Skin epidermis (tissue), 12 donors: ENCODE data around the gene CDV3.
A peak's percentile ranks its signal among the peaks of the same experiment; 100 is the strongest.

Experiments used
- H3K27ac ChIP-seq, 21 experiments: fragments of 200-600 bp; sonication (generic) in 11 of 21; one replicate each; pipeline ENCODE4 v1.5.0; 2020; ENCODE audit warnings: mild to moderate bottlenecking in 3 of 21, inconsistent platforms in 2 of 21, moderate library complexity in 2 of 21
- H3K4me3 ChIP-seq, 7 experiments: fragments of 200-600 bp; sonication (generic) in 2 of 7; one replicate each; pipeline ENCODE4 v1.5.0; 2020; ENCODE audit warnings: inconsistent platforms in 2 of 7, mild to moderate bottlenecking in 2 of 7, moderate library complexity in 1 of 7

The CDV3 gene

DNA sequence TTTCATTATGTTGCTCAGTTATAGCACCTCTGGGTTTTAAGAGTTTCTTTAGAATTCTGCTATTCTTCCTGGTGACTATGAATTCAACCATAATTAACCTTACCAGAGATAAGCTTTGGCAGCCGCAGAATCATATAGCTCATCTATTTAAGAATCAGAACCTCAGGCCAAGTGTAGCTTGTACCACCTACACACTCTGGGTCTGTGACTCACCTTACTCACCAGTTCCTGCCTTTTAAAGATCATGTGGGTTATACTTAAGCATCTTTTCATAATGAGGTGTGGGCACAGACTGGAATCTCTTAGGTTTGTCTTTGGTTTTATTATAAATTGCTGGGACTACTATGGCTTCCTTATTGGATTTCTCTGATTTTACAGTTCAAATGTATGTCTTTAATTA, 21.9 kb downstream of the CDV3 start:
- Histone ChIP-seq H3K27ac (peak overlapping the region in 1 of 21 experiments; percentile 29), H3K4me3 (no peak overlapping the region)

DNA sequence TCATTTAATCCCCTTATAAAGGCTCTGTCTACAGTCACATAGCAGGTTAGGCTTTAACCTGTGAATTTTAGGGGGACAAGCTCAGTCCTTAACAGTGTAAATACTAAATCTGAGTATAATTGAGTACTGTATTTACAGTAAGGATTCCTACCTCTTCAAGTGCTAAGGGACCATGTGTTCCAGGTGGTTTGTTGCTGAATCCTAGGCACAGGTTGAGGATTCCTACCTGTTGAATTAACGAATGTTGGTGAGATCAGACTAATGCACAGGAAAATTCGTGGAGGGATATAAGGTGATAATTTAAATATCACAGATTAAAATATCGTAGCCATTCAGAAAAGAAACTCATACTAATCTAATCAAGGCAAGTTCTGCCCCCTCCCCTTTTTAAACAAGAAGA, 24.9 kb downstream of the CDV3 start:
- Histone ChIP-seq H3K27ac (no peak overlapping the region), H3K4me3 (no peak overlapping the region)

GRCh38 chr3:133599280-133599679, 25.8 kb downstream of the CDV3 start:
- Histone ChIP-seq H3K27ac (no peak overlapping the region), H3K4me3 (no peak overlapping the region)

DNA sequence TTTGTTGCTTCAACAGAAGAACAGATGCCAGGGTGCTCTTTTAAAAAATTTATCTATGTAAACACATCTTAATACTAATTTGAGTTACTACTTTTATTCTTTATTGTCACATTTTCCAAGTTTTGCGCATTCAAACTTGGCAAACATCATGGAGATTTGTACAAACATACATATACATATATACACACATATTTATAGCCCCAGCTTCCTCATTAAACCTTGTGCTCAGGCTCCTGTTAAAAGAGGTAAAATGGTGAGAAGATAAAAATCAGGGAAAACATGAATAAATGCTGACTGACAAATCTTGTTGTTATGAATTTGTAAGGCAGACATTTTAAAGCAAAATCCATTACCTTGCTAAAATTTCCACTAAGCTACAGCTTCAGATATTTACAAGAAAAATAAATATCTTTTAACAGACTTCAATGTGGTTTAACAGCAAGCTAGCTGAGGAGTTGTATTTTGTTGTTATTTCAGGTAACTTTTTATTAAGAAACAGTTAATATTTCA, 27.1 kb downstream of the CDV3 start:
- Histone ChIP-seq H3K4me3 (no peak overlapping the region), H3K27ac (no peak overlapping the region)

GRCh38 chr3:133606342-133606741, 32.9 kb downstream of the CDV3 start:
- Histone ChIP-seq H3K4me3 (no peak overlapping the region), H3K27ac (no peak overlapping the region)

- Histone ChIP-seq H3K4me3 (no peak overlapping the region), H3K27ac (no peak overlapping the region)
Measured at GRCh38 chr3:133606902-133607301, 33.4 kb downstream of the CDV3 start.

GRCh38 chr3:133607816-133608215, 34.3 kb downstream of the CDV3 start:
- Histone ChIP-seq H3K4me3 (no peak overlapping the region), H3K27ac (no peak overlapping the region)

DNA sequence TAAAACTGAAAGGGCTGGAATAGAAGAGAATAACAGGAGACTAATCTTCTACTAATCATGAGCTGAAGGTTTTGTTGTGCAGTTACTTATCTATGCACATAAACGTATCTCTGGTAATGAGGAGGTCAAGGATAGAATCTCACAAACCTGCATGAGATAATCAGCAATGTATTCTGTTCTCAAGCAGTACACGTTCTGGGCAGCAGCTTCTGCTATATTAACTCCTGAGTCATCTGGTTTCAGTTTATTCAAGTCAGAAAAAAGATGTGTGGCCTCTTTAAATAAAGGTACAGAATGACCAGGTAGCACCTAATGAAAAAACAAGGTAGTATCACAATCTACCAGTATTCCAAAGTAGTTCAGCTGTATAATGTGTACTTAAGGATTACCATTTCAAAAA, 34.9 kb downstream of the CDV3 start:
- H3K4me3 ChIP-seq: no peak overlapping the region
- no peak overlapping the region for H3K27ac ChIP-seq

- H3K27ac ChIP-seq: no peak overlapping the region
- no peak overlapping the region for H3K4me3 ChIP-seq
Measured at GRCh38 chr3:133610031-133610430, 36.5 kb downstream of the CDV3 start.

DNA sequence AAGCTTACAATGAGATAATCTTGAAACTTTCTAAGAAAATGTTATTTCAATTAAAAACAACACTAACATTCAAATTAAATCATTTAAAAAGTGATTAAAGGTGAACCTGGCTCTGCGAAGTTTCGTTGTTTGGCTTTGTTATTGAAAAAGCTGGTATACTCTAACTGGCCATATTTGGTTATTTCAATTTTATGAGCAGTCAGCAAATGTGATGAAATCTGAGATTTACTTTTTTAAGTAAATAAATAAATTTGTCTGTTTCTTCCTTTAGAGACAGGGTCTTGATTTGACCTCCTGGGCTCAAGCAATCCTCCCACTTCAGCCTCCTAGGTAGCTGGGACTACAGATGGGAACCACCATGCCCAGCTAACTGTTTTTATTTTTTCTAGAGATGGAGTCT, 38.0 kb downstream of the CDV3 start:
- Histone ChIP-seq H3K27ac (no peak overlapping the region), H3K4me3 (no peak overlapping the region)

DNA sequence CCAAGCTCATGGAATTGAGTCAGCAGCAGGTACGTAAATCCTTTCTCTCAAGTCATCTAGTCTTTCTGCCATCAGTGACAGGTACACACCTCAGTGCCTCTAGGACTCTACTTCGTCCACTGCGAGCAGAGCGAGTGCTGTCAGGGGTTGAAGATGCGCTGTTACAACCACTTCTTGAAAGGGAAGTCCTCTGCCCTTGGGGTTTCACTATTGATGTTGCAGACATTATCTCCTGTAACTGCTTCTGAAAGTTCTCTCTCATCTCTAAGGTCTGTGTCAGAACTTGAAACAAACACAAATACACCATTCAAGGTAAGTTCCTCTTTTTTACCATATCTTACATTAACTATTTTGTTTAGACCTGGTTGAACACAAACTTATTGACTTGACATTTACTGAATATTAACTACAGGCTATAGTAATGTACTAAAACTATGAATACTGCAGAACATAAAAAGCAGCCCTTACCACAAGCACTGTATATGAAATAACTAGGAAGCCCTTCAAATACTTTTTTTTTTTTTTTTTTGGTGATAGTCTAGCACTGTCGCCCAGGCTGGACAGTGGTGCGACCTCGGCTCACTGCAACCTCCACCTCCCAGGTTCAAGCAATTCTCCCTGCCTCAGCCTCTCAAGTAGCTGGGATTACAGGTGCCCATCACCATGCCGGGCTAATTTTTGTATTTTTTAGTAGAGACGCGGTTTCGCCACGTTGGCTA, 46.7 kb downstream of the CDV3 start:
- Histone ChIP-seq H3K27ac (no peak overlapping the region), H3K4me3 (no peak overlapping the region)

DNA sequence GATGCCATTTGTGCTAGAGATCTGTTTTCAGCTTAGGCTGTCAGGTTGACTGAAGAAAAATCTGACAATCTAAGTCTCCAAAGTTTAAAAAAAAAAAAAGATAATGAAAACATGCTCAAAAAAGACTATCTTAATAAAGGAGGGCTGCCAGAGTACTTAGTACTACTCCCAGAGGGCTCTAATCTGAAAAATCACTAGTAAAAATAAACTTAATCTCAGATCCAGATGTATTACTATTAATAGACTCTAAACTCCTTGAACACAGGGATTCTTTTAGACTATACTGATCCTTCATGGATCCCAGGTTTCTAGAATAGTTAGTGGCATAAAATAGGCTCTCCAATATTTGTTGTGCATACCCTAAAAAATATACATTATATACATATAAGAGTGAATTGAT, 54.3 kb downstream of the CDV3 start:
- H3K27ac ChIP-seq: no peak overlapping the region

DNA sequence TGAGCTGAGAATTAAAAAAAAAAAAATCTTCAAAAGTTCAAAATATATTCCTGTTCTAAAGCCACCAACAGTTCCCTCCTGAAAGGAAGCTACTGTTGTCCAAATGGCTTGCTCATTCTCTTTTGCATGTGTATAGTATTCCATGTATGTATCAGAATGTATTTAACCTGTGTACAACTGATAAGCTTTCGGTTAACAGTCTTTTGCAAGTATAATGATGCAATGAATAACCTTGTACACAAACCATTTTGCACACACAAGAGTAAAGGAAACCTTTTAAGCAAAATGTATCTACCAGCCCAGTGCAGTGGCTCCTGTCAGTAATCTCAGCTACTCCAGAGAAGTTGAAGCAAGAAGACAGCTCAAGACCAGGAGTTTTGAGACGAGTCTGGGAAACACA, 55.7 kb downstream of the CDV3 start:
- Histone ChIP-seq H3K4me3 (no peak overlapping the region), H3K27ac (no peak overlapping the region)

More for the DNA sequence above, 54.3 kb downstream of the CDV3 start:
- H3K4me3 ChIP-seq: no peak overlapping the region

GRCh38 chr3:133633439-133633838, 60.0 kb downstream of the CDV3 start:
- H3K27ac ChIP-seq: no peak overlapping the region
- no peak overlapping the region for H3K4me3 ChIP-seq
